Measurements from ENCODE around the gene HNRNPA1.

- TF ChIP-seq CTCF (IDR thresholded peaks at IDR 0.05) (no peak), EZH2 (IDR thresholded peaks at IDR 0.05; ENCODE audit: borderline replicate concordance, insufficient read depth, low read depth, low read length, poor library complexity, severe bottlenecking) (no peak)
Measured at GRCh38 chr12:54240971-54241588, 39.4 kb upstream of the HNRNPA1 start.
